PC-3 (cell line): ENCODE results near the gene PML. TPM values are rescaled to one million over a fixed set of nuclear protein-coding genes. Genes with fewer than 3 reads are reported as not detected.

ENCODE experiments used
- ATAC-seq: fragments of 200-7000 bp; cut with Tn5 transposase; 2 replicates; pipeline ENCODE4 v1.9.1; 2020; ENCODE audit warnings: mild to moderate bottlenecking, moderate library complexity
- BruUV-seq: library from RNA; stranded (reverse); fragments of 400-500 nt; replicated peaks from 2 replicates; lab custom pipeline; 2021; lab: Mats Ljungman, UMichigan
- CTCF ChIA-PET: fragments of 300-600 bp; sonication (Branson Sonifier 250); formaldehyde crosslinking; loops from one replicate; lab custom pipeline; 2022; ENCODE audit warnings: antibody characterized with exemption; lab: Charles Lee
- POLR2A ChIA-PET: fragments of 300-600 bp; sonication (Branson Sonifier 250); formaldehyde crosslinking; loops from one replicate; lab custom pipeline; 2022; ENCODE audit warnings: antibody characterized with exemption; ENCODE audit not compliant: unreplicated experiment; lab: Charles Lee
- DNase-seq: peaks from one replicate; pipeline ENCODE4 v3.0.0-alpha.2; 2015
- H2AFZ ChIP-seq: fragments of 300-600 bp; sonication (generic); 2 replicates; pipeline ENCODE4 v1.6.0; 2016; ENCODE audit warnings: antibody characterized with exemption, low read length
- H3F3A ChIP-seq: fragments of 300-600 bp; sonication (generic); one replicate; pipeline ENCODE4 v1.6.0; 2017; ENCODE audit warnings: antibody characterized with exemption, low read length, control low read depth, mild to moderate bottlenecking; ENCODE audit not compliant: unreplicated experiment
- H3K27ac ChIP-seq: fragments of 300-600 bp; sonication (generic); 2 replicates; pipeline ENCODE4 v1.5.1; 2016; ENCODE audit warnings: mild to moderate bottlenecking, low read length
- H3K27me3 ChIP-seq: fragments of 300-600 bp; sonication (generic); 2 replicates; pipeline ENCODE4 v1.6.1; 2016; ENCODE audit warnings: low read length, mixed read lengths
- H3K36me3 ChIP-seq: fragments of 300-600 bp; sonication (generic); 2 replicates; pipeline ENCODE4 v1.6.1; 2016; ENCODE audit warnings: low read depth, mixed run types, low read length, mixed read lengths
- H3K4me1 ChIP-seq: fragments of 300-600 bp; sonication (generic); 2 replicates; pipeline ENCODE4 v1.5.1; 2016; ENCODE audit warnings: low read length; ENCODE audit not compliant: insufficient read depth
- H3K4me2 ChIP-seq: fragments of 300-600 bp; sonication (generic); 2 replicates; pipeline ENCODE4 v1.6.0; 2016; ENCODE audit warnings: low read length
- H3K4me3 ChIP-seq: fragments of 300-600 bp; sonication (generic); 2 replicates; pipeline ENCODE4 v1.5.1; 2016; ENCODE audit warnings: mild to moderate bottlenecking, low read length, mixed read lengths
- H3K79me2 ChIP-seq: fragments of 300-600 bp; sonication (generic); 2 replicates; pipeline ENCODE4 v1.6.1; 2017; ENCODE audit warnings: low read length, mixed read lengths
- H3K9ac ChIP-seq: fragments of 300-600 bp; sonication (generic); 2 replicates; pipeline ENCODE4 v1.6.0; 2016; ENCODE audit warnings: mild to moderate bottlenecking, low read length
- H3K9me2 ChIP-seq: fragments of 300-600 bp; sonication (generic); replicated peaks from 2 replicates; pipeline ENCODE4 v1.6.1; 2016; ENCODE audit warnings: mixed run types, low read length, mixed read lengths
- H3K9me3 ChIP-seq: fragments of 300-600 bp; sonication (generic); 2 replicates; pipeline ENCODE4 v1.6.1; 2016; ENCODE audit warnings: low read length, mixed read lengths
- H4K20me1 ChIP-seq: fragments of 300-600 bp; sonication (generic); 2 replicates; pipeline ENCODE4 v1.6.1; 2016; ENCODE audit warnings: low read length, mixed read lengths
- EZH2 ChIP-seq: fragments of 300-600 bp; sonication (generic); IDR thresholded peaks from one replicate; pipeline ENCODE4 v1.6.1; 2017; ENCODE audit warnings: antibody characterized with exemption, mild to moderate bottlenecking, low read length; ENCODE audit not compliant: unreplicated experiment
- EZH2phosphoT487 ChIP-seq: fragments of 300-600 bp; sonication (generic); IDR thresholded peaks from 2 replicates; pipeline ENCODE4 v1.6.1; 2018; ENCODE audit warnings: mild to moderate bottlenecking, antibody characterized with exemption, low read length, borderline replicate concordance
- intact Hi-C: fragments of 100-400 bp; cut with micrococcal nuclease; formaldehyde crosslinking; loops from 2 replicates; pipeline ENCODE4 v1.9.0; 2023
- total RNA-seq: library from RNA; depleted of rRNA; stranded (reverse); fragments of >200 nt; gene quantifications from 2 replicates; pipeline ENCODE4 v1.2.3, GENCODE V29; 2014
- TF ChIP-seq, protein P1 (sequence below): fragments of 300-600 bp; sonication (generic); conservative IDR thresholded peaks from 2 replicates; pipeline ENCODE4 v1.5.1; 2017; ENCODE audit warnings: antibody characterized with exemption, low read depth, mild to moderate bottlenecking, low read length

Gene PML
- total RNA-seq, 1 experiment from 2014 or later = 18.7 TPM

GRCh38 chr15:73968461-73968860, 26.1 kb upstream of the PML start:
- CTCF ChIA-PET = no interaction called here
- POLR2A ChIA-PET = no interaction called here
- BruUV-seq = no TSS peak

GRCh38 chr15:73969151-73969759, 25.3 kb upstream of the PML start:
- Histone ChIP-seq H3K4me2 (no peak overlapping the region), H3K9me2 (no peaks in the 10 kb centered on the region), H3K4me3 (no peak overlapping the region), H3K9me3 (no peaks in the 10 kb centered on the region), H3K4me1 (peaks cover 34% of the 10 kb centered on the region), H2AFZ (no peak overlapping the region), H3K79me2 (peaks cover 12% of the 10 kb centered on the region), H3K27ac (no peak overlapping the region), H3K9ac (no peak overlapping the region), H3K27me3 (no peaks in the 10 kb centered on the region), H3F3A (no peaks in the 10 kb centered on the region), H4K20me1 (no peaks in the 10 kb centered on the region), H3K36me3 (no peaks in the 10 kb centered on the region)
- ChIA-PET CTCF (no interaction called here), POLR2A (interaction anchor here (0.7 kb wide), 1 partner anchor 872 kb away, joined by 9 read pairs; no protein-coding TSS in a partner anchor)
- DNase-seq (no peak), ATAC-seq (no peak)
- TF ChIP-seq EZH2 = no peak
- no peak for TF ChIP-seq EZH2phosphoT487
- TF ChIP-seq, protein P1, sequence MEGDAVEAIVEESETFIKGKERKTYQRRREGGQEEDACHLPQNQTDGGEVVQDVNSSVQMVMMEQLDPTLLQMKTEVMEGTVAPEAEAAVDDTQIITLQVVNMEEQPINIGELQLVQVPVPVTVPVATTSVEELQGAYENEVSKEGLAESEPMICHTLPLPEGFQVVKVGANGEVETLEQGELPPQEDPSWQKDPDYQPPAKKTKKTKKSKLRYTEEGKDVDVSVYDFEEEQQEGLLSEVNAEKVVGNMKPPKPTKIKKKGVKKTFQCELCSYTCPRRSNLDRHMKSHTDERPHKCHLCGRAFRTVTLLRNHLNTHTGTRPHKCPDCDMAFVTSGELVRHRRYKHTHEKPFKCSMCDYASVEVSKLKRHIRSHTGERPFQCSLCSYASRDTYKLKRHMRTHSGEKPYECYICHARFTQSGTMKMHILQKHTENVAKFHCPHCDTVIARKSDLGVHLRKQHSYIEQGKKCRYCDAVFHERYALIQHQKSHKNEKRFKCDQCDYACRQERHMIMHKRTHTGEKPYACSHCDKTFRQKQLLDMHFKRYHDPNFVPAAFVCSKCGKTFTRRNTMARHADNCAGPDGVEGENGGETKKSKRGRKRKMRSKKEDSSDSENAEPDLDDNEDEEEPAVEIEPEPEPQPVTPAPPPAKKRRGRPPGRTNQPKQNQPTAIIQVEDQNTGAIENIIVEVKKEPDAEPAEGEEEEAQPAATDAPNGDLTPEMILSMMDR = no peak
- intact Hi-C loops = no loop called here
- BruUV-seq = no TSS peak

More at GRCh38 chr15:73968461-73968860, 26.1 kb upstream of the PML start:
- no peak for DNase-seq
- no peak overlapping the region for H2AFZ ChIP-seq
- H3K36me3 ChIP-seq = no peaks in the 10 kb centered on the region
- H3F3A ChIP-seq = no peaks in the 10 kb centered on the region
- no peak overlapping the region for H3K4me2 ChIP-seq
- H4K20me1 ChIP-seq = no peaks in the 10 kb centered on the region
- no peak for ATAC-seq
- intact Hi-C loops = no loop called here
- no peak overlapping the region for H3K9ac ChIP-seq
- TF ChIP-seq EZH2phosphoT487 (no peak), EZH2 (no peak)
- TF ChIP-seq, protein P1 = no peak
- peaks cover 20% of the 10 kb centered on the region for H3K79me2 ChIP-seq
- no peak overlapping the region for H3K4me3 ChIP-seq
- no peaks in the 10 kb centered on the region for H3K27me3 ChIP-seq
- no peaks in the 10 kb centered on the region for H3K9me2 ChIP-seq
- H3K4me1 ChIP-seq = peaks cover 34% of the 10 kb centered on the region
- no peak overlapping the region for H3K27ac ChIP-seq
- H3K9me3 ChIP-seq = no peaks in the 10 kb centered on the region
